Muscle layer of duodenum (tissue), 2 donors: ENCODE measurements around the gene CACNA1S.

Source experiments
- H3K27ac ChIP-seq: one replicate; pipeline ENCODE4 v1.7.0; 2013; ENCODE audit warnings: mild to moderate bottlenecking, low read length
- H3K27me3 ChIP-seq: one replicate; pipeline ENCODE4 v1.7.0; 2013; ENCODE audit warnings: low read depth, mild to moderate bottlenecking, control low read depth, low read length
- H3K36me3 ChIP-seq, 2 donors: one replicate each; pipeline ENCODE4 v1.7.0; 2013; ENCODE audit warnings: low read length in 2 of 2, control low read depth in 1 of 2, mild to moderate bottlenecking in 1 of 2; ENCODE audit not compliant: insufficient read depth in 2 of 2, control insufficient read depth in 1 of 2
- H3K4me1 ChIP-seq, 2 donors: one replicate each; pipeline ENCODE4 v1.7.0; 2013; ENCODE audit warnings: low read length in 2 of 2, mild to moderate bottlenecking in 2 of 2, control low read depth in 1 of 2, moderate library complexity in 1 of 2; ENCODE audit not compliant: insufficient read depth in 2 of 2, control insufficient read depth in 1 of 2
- H3K4me3 ChIP-seq, 2 donors: one replicate each; pipeline ENCODE4 v1.7.0; 2013; ENCODE audit warnings: low read length in 2 of 2, low read depth in 1 of 2, mild to moderate bottlenecking in 1 of 2
- H3K9me3 ChIP-seq, 2 donors: one replicate each; pipeline ENCODE4 v1.7.0; 2013; ENCODE audit warnings: low read length in 2 of 2, control low read depth in 1 of 2, mild to moderate bottlenecking in 1 of 2; ENCODE audit not compliant: control insufficient read depth in 1 of 2
- donor health status: healthy.

The CACNA1S gene

DNA sequence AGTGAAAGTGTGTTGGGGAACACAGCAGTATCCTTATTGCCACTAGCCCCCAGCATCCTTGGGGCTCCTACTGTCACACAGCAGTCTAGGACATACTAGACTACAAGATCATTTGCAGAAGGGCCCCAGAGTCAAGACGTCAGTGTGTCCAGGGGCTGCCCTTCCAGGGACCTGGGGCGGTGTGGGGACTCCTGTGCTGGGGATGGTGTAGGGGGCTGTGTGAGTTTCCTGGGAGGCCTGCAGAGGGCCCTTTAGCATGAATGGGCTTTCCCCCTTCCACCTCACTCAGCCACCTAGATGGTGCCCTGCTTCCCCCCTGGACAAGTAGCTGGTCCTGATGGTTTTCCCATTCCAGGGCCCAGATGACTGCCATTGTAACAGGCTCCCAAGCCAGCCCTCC, 71.2 kb downstream of the CACNA1S start:
- H3K36me3 ChIP-seq, result no peaks in the 10 kb centered on the region
- no peaks in the 10 kb centered on the region for H3K4me1 ChIP-seq

DNA sequence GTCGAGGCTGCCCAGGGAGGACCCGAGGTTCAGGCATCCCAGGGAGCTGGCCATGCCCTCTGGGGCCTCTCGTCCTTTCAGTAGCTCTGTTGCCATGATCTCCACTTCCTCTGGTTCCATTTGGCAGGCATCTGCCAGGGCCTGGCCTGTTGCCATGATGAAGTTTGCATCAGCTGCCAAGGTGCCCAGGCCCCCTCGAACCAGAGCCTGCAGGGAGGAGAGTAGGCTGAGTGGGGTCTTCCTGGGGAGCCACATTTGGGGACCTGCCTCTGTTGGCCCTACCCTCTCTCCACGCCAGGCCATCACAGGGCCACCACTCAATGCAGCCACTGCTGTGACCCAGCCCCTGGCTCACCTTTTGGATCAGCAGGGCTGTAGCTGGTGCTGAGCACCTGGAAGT, 72.3 kb downstream of the CACNA1S start:
- Histone ChIP-seq H3K27ac (no peak overlapping the region), H3K4me3 (no peak overlapping the region), H3K36me3 (no peaks in the 10 kb centered on the region), H3K4me1 (no peaks in the 10 kb centered on the region), H3K9me3 (no peaks in the 10 kb centered on the region), H3K27me3 (no peaks in the 10 kb centered on the region)

More for the DNA sequence above, 71.2 kb downstream of the CACNA1S start:
- no peak overlapping the region for H3K27ac ChIP-seq
- no peaks in the 10 kb centered on the region for H3K9me3 ChIP-seq
- no peak overlapping the region for H3K4me3 ChIP-seq
- no peaks in the 10 kb centered on the region for H3K27me3 ChIP-seq

GRCh38 chr1:201039418-201039817, 72.8 kb downstream of the CACNA1S start:
- no peak overlapping the region for H3K4me3 ChIP-seq
- no peak overlapping the region for H3K27ac ChIP-seq
- no peaks in the 10 kb centered on the region for H3K4me1 ChIP-seq
- H3K36me3 ChIP-seq, result no peaks in the 10 kb centered on the region
- no peaks in the 10 kb centered on the region for H3K27me3 ChIP-seq
- no peaks in the 10 kb centered on the region for H3K9me3 ChIP-seq

- H3K36me3 ChIP-seq, result no peaks in the 10 kb centered on the region
- H3K9me3 ChIP-seq, result no peaks in the 10 kb centered on the region
- H3K4me1 ChIP-seq, result no peaks in the 10 kb centered on the region
- H3K27ac ChIP-seq, result no peak overlapping the region
- no peak overlapping the region for H3K4me3 ChIP-seq
- no peaks in the 10 kb centered on the region for H3K27me3 ChIP-seq
These were observed 73.9 kb downstream of the CACNA1S start for GRCh38 chr1:201038186-201038876.

DNA sequence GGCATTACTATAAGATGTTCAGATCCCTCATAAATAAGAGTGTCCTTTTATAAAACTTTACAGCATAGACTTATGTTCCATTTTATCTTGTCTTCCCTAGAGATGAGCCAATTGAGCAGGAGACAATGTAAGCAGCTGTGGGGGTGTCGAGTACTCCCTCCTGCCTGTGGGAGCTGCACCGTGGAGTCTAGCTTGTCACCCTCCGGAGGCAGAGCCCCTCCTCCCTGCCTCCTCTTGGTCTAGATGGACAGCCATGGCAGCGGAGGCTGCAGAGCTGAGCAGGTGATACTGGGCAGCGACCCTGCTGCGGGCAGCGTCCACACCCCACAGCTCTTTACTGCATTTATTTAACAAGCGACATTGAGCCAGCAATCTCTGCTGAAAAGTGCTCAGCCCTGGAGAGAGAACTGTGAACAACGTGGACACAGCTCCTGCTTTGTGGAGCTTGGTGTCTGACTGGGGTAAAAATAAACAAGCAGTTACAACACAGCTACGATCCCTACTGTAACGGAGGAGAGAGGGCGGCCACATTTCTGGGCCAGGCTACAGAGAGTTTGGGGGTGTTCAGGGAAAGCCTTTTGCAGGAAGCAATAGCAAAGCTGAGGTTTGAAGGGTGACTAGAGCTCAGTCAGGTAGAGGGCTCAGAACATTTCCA, 75.9 kb downstream of the CACNA1S start:
- Histone ChIP-seq H3K27ac (no peak overlapping the region), H3K27me3 (no peaks in the 10 kb centered on the region), H3K4me1 (no peaks in the 10 kb centered on the region), H3K4me3 (no peak overlapping the region), H3K36me3 (no peaks in the 10 kb centered on the region), H3K9me3 (no peaks in the 10 kb centered on the region)

DNA sequence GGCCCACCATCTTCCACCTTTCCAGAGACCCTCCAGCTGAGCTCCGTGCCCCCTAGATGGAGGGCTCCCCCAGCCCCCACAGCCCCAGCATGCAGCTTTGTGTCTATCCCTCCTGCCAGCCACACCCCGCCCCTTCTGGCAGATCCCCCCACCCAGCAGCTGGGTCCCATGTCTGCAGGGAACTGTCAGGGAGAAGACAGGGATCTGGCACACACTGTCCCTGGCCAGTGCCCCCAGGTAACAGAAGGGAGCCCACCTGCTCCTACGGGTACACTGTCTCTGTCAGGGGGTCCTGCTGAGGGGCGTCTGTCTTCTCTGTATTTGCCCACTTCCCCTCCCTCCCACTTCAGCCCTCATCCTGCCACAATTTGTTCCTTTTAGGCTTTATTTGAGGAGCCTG, 77.6 kb downstream of the CACNA1S start:
- Histone ChIP-seq H3K4me1 (no peaks in the 10 kb centered on the region), H3K4me3 (no peak overlapping the region), H3K9me3 (no peaks in the 10 kb centered on the region), H3K27ac (no peak overlapping the region), H3K36me3 (no peaks in the 10 kb centered on the region), H3K27me3 (no peaks in the 10 kb centered on the region)

DNA sequence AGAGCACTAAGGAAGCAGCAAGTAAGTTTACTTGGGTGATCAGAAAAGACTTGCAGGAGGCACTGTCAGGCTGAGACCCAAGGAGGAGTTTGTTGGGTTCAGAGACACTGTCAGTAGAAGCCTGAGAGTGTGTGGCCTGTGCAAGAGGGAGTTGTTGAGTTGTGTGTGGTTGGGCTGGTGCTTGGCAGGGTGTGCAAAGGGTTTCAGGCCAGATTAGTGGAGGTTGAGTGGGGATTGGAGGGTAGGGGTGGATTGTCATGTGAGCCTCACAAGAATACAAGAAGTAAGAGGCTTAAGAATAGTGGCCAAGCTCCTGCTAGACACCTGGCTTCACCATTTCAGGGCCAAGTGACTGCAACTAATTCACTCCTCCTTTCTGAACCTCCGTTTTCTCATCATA, 79.8 kb downstream of the CACNA1S start:
- Histone ChIP-seq H3K27ac (no peak overlapping the region), H3K27me3 (no peaks in the 10 kb centered on the region), H3K36me3 (no peaks in the 10 kb centered on the region), H3K4me1 (peaks cover 4 to 15% of the 10 kb centered on the region in 2 donors), H3K4me3 (no peak overlapping the region), H3K9me3 (no peaks in the 10 kb centered on the region)

DNA sequence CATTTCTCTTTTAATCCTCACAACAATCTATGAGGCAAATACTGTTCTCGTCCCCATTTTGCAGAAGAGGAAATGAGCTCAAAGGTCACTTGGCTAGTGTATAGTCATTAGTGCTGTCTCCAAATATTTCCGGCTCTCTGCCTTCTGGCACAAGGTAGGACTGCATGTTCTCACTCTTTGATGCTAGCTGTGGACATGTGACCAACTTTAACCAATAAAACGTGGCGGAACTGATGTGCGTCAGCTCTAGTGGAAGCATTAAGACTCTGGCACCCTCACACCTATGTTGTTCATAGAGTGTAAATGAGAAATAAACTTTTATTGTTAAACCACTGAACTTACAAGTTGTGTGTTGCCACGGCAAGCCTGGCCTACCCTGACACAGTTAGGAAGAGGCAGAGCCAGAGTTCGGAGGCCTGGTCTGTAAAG, 83.8 kb downstream of the CACNA1S start:
- Histone ChIP-seq H3K9me3 (no peaks in the 10 kb centered on the region), H3K27me3 (no peaks in the 10 kb centered on the region), H3K4me3 (no peak overlapping the region), H3K27ac (no peak overlapping the region), H3K4me1 (peaks cover 22 to 30% of the 10 kb centered on the region in 2 donors), H3K36me3 (no peaks in the 10 kb centered on the region)

DNA sequence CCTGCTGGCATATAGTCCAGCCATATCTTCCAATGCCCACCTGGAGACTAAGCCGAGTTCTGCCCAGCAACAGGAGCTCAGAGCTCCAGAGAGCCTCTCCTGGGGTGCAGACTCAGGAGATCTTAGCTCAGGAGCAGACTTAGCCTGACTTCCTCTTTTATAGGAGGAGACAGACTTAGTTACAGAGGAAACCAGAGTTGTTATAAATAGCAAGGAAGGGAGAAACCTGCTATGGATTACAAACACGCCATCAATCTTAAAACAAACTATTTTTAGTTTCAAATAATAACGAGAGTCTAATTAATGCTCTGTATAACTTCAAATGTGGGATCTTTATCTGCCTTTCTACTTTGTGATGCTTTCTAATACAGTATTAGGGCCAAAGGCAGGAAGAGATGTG, 85.4 kb downstream of the CACNA1S start:
- Histone ChIP-seq H3K27ac (no peak overlapping the region), H3K27me3 (no peaks in the 10 kb centered on the region), H3K4me1 (peaks cover 22 to 45% of the 10 kb centered on the region in 2 donors)

DNA sequence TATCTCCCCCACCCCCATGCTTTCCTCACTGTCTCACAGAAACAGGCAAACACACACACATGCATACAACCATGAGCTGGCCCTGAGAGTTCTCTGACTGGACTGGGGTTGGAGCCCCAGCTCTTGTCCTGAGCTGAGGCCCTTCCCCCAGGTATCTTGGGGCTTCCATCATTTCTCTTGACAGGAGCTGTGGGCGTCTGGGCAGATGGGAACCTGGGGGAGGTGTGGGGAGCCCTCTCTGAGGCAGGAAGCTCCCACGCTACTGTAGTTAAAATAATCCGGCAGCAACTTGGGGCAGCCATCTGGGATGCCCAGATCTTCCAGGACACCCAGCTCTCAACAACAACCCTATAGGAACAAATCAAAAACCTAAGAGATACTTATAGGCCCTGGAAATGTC, 86.0 kb downstream of the CACNA1S start:
- Histone ChIP-seq H3K9me3 (no peaks in the 10 kb centered on the region), H3K27me3 (no peaks in the 10 kb centered on the region), H3K4me3 (no peak overlapping the region), H3K27ac (no peak overlapping the region), H3K36me3 (no peaks in the 10 kb centered on the region), H3K4me1 (peaks cover 22 to 45% of the 10 kb centered on the region in 2 donors)

More for the DNA sequence above, 85.4 kb downstream of the CACNA1S start:
- H3K36me3 ChIP-seq, result no peaks in the 10 kb centered on the region
- H3K9me3 ChIP-seq, result no peaks in the 10 kb centered on the region
- no peak overlapping the region for H3K4me3 ChIP-seq

- no peak overlapping the region for H3K4me3 ChIP-seq
- H3K36me3 ChIP-seq, result no peaks in the 10 kb centered on the region
- H3K27ac ChIP-seq, result no peak overlapping the region
- no peaks in the 10 kb centered on the region for H3K27me3 ChIP-seq
- peaks cover 22 to 45% of the 10 kb centered on the region in 2 donors for H3K4me1 ChIP-seq
- no peaks in the 10 kb centered on the region for H3K9me3 ChIP-seq
These were observed 86.6 kb downstream of the CACNA1S start for GRCh38 chr1:201025571-201026002.
